IMR-90 (cell line): Measurements from ENCODE around the gene RMND5A. TPM values are rescaled to one million over a fixed set of nuclear protein-coding genes. Genes with fewer than 3 reads are reported as not detected.

Source experiments
- ATAC-seq: fragments of 200-7000 bp; cut with Tn5 transposase; 2 replicates; pipeline ENCODE4 v1.9.1; 2020; ENCODE audit warnings: low read depth, mild to moderate bottlenecking, moderate library complexity
- BruUV-seq: library from RNA; stranded (reverse); fragments of 400-500 nt; replicated peaks from 2 replicates; lab custom pipeline; 2021; lab: Mats Ljungman, UMichigan
- CTCF ChIA-PET: fragments of 300-600 bp; formaldehyde crosslinking; extraction: SDS; loops from one replicate; lab custom pipeline; 2021; ENCODE audit warnings: antibody characterized with exemption; lab: Yijun Ruan, JAX
- POLR2A ChIA-PET: fragments of 300-600 bp; sonication (Branson Sonifier 250); formaldehyde crosslinking; loops from one replicate; lab custom pipeline; 2022; ENCODE audit warnings: antibody characterized with exemption; ENCODE audit not compliant: unreplicated experiment; lab: Charles Lee
- DNase-seq: peaks from one replicate; pipeline ENCODE4 v3.0.0; 2013
- H2AFZ ChIP-seq: replicated peaks from 2 replicates; pipeline ENCODE3; 2013; ENCODE audit warnings: low read length, mild to moderate bottlenecking; ENCODE audit not compliant: poor library complexity
- H2AK5ac ChIP-seq: 2 replicates; pipeline ENCODE4 v1.6.1; 2013; ENCODE audit warnings: low read depth, low read length, inconsistent platforms
- H2AK9ac ChIP-seq: replicated peaks from 2 replicates; pipeline ENCODE3; 2013; ENCODE audit warnings: mild to moderate bottlenecking, low read depth, low read length, moderate library complexity; ENCODE audit not compliant: poor library complexity
- H2BK120ac ChIP-seq: 2 replicates; pipeline ENCODE4 v1.6.1; 2013; ENCODE audit warnings: low read depth, low read length, inconsistent platforms
- H2BK15ac ChIP-seq: 3 replicates; pipeline ENCODE4 v1.6.1; 2013; ENCODE audit warnings: low read depth, low read length, inconsistent platforms
- H2BK20ac ChIP-seq: 2 replicates; pipeline ENCODE4 v1.6.1; 2013; ENCODE audit warnings: low read depth, mild to moderate bottlenecking, inconsistent platforms, low read length, moderate library complexity
- H2BK5ac ChIP-seq: 2 replicates; pipeline ENCODE4 v1.6.1; 2013; ENCODE audit warnings: mild to moderate bottlenecking, low read depth, low read length, inconsistent platforms; ENCODE audit not compliant: poor library complexity, severe bottlenecking
- H3K14ac ChIP-seq: replicated peaks from 2 replicates; pipeline ENCODE4 v1.6.1; 2013; ENCODE audit warnings: low read depth, low read length, inconsistent platforms
- H3K18ac ChIP-seq: 2 replicates; pipeline ENCODE4 v1.6.1; 2013; ENCODE audit warnings: low read depth, low read length, control low read depth
- H3K23ac ChIP-seq: 2 replicates; pipeline ENCODE4 v1.6.1; 2013; ENCODE audit warnings: low read depth, low read length, inconsistent platforms
- H3K27ac ChIP-seq: 2 replicates; pipeline ENCODE4 v1.5.1; 2013; ENCODE audit warnings: mild to moderate bottlenecking, control low read depth, low read length; ENCODE audit not compliant: insufficient read depth
- H3K27me3 ChIP-seq: 2 replicates; pipeline ENCODE4 v1.6.1; 2013; ENCODE audit warnings: low read length; ENCODE audit not compliant: control insufficient read depth, insufficient read depth
- H3K36me3 ChIP-seq: 2 replicates; pipeline ENCODE4 v1.6.1; 2013; ENCODE audit warnings: low read length, mixed read lengths; ENCODE audit not compliant: control insufficient read depth, insufficient read depth
- H3K4ac ChIP-seq: 2 replicates; pipeline ENCODE4 v1.6.1; 2013; ENCODE audit warnings: low read depth, low read length, inconsistent platforms
- H3K4me1 ChIP-seq: 2 replicates; pipeline ENCODE4 v1.6.1; 2013; ENCODE audit warnings: low read length, mixed read lengths; ENCODE audit not compliant: control insufficient read depth, insufficient read depth
- H3K4me2 ChIP-seq: 2 replicates; pipeline ENCODE4 v1.6.1; 2013; ENCODE audit warnings: low read depth, mild to moderate bottlenecking, control low read depth, low read length, moderate library complexity
- H3K4me3 ChIP-seq: 2 replicates; pipeline ENCODE4 v1.5.1; 2013; ENCODE audit warnings: low read depth, mild to moderate bottlenecking, control low read depth, low read length, moderate library complexity; ENCODE audit not compliant: insufficient read depth
- H3K56ac ChIP-seq: 2 replicates; pipeline ENCODE4 v1.6.1; 2013; ENCODE audit warnings: low read length, inconsistent platforms; ENCODE audit not compliant: insufficient read depth; ENCODE audit errors: extremely low read depth
- H3K79me1 ChIP-seq, 2 experiments: 2 replicates each; pipeline ENCODE4 v1.6.1; 2013; ENCODE audit warnings: low read length in 2 of 2, inconsistent platforms in 1 of 2, low read depth in 1 of 2
- H3K9ac ChIP-seq: 2 replicates; pipeline ENCODE4 v1.6.1; 2013; ENCODE audit warnings: low read depth, low read length, control low read depth
- H3K9me1 ChIP-seq: 2 replicates; pipeline ENCODE4 v1.6.1; 2013; ENCODE audit warnings: low read length, inconsistent platforms; ENCODE audit not compliant: insufficient read depth
- H3K9me3 ChIP-seq: 2 replicates; pipeline ENCODE4 v1.6.1; 2013; ENCODE audit warnings: low read length; ENCODE audit not compliant: control insufficient read depth, insufficient read depth
- H4K20me1 ChIP-seq: 2 replicates; pipeline ENCODE4 v1.6.1; 2013; ENCODE audit warnings: low read length, inconsistent platforms; ENCODE audit not compliant: insufficient read depth
- H4K5ac ChIP-seq: 2 replicates; pipeline ENCODE4 v1.6.1; 2013; ENCODE audit warnings: mild to moderate bottlenecking, low read depth, low read length, control low read depth
- H4K8ac ChIP-seq, 2 experiments: 2 replicates each; pipeline ENCODE4 v1.6.1; 2013; ENCODE audit warnings: low read depth in 2 of 2, low read length in 2 of 2, control low read depth in 1 of 2, inconsistent platforms in 1 of 2
- H4K91ac ChIP-seq: 2 replicates; pipeline ENCODE4 v1.6.1; 2013; ENCODE audit warnings: low read depth, low read length, inconsistent platforms; ENCODE audit not compliant: insufficient read depth
- BHLHE40 ChIP-seq: fragments of 150-350 bp; IDR thresholded peaks from 2 replicates; pipeline ENCODE4 v1.6.1; 2016; ENCODE audit warnings: mild to moderate bottlenecking, low read depth, low read length
- CHD1 ChIP-seq: IDR thresholded peaks from 2 replicates; pipeline ENCODE4 v1.6.1; 2012; ENCODE audit warnings: low read depth, low read length, improper control_type of control experiment
- FOS ChIP-seq: fragments of 150-350 bp; IDR thresholded peaks from 2 replicates; pipeline ENCODE4 v1.6.1; 2016; ENCODE audit warnings: low read depth, low read length
- MAFK ChIP-seq: IDR thresholded peaks from 2 replicates; pipeline ENCODE4 v1.6.1; 2012; ENCODE audit warnings: low read depth, low read length, improper control_type of control experiment
- MXI1 ChIP-seq: IDR thresholded peaks from 2 replicates; pipeline ENCODE4 v1.6.1; 2012; ENCODE audit warnings: low read depth, mild to moderate bottlenecking, low read length, moderate library complexity, borderline replicate concordance
- POLR2A ChIP-seq: IDR thresholded peaks from 2 replicates; pipeline ENCODE4 v1.6.1; 2012; ENCODE audit warnings: mild to moderate bottlenecking, low read depth, low read length
- RCOR1 ChIP-seq: IDR thresholded peaks from 2 replicates; pipeline ENCODE4 v1.6.1; 2012; ENCODE audit warnings: mild to moderate bottlenecking, low read length, improper control_type of control experiment; ENCODE audit not compliant: insufficient replicate concordance
- whole genome bisulfite sequencing, 2 experiments: methylation state at CpG; one replicate each; pipeline versions ENCODE4 v1.1.5 to v1.1.7; 2013; ENCODE audit warnings: missing lambda C conversion rate in 2 of 2; ENCODE audit not compliant: insufficient read length in 1 of 2; ENCODE audit errors: extremely low coverage in 2 of 2; 5-methylcytosine and 5-hydroxymethylcytosine counted together
- dilution Hi-C: fragments of 300-500 bp; cut with HindIII; formaldehyde crosslinking; loops from one replicate; pipeline ENCODE4 v1.14.3; 2018; ENCODE audit warnings: low sequenced_read_pairs; ENCODE audit not compliant: unreplicated experiment
- in situ Hi-C: fragments of 300-500 bp; cut with MboI; formaldehyde crosslinking; loops from 3 replicates; pipeline ENCODE4 v1.14.3; 2019; ENCODE audit warnings: low sequenced_read_pairs, inconsistent platforms, mixed read lengths
- intact Hi-C: fragments of 100-400 bp; cut with micrococcal nuclease; formaldehyde crosslinking; loops from 2 replicates; pipeline ENCODE4 v1.10.0; 2022
- polyA plus RNA-seq, 3 experiments: library from polyadenylated mRNA; depleted of rRNA; stranded (reverse); fragments of >200 nt; gene quantifications; 2 replicates each; pipeline ENCODE4 v1.2.3, GENCODE V29; 2012; ENCODE audit warnings: low replicate concordance in 1 of 3
- total RNA-seq: library from RNA; depleted of rRNA; stranded (reverse); fragments of >200 nt; gene quantifications from 2 replicates; pipeline ENCODE4 v1.2.3, GENCODE V29; 2012
- TF ChIP-seq, protein P1 (sequence below): fragments of 150-350 bp; IDR thresholded peaks from 2 replicates; pipeline ENCODE4 v1.6.1; 2017; ENCODE audit warnings: mild to moderate bottlenecking, antibody characterized with exemption, low read length, low read depth

Gene RMND5A
- total and polyA plus RNA-seq, 2 of the 4 experiments (the other 2 are of a cell fraction) = 5.1 to 16.0 TPM

DNA sequence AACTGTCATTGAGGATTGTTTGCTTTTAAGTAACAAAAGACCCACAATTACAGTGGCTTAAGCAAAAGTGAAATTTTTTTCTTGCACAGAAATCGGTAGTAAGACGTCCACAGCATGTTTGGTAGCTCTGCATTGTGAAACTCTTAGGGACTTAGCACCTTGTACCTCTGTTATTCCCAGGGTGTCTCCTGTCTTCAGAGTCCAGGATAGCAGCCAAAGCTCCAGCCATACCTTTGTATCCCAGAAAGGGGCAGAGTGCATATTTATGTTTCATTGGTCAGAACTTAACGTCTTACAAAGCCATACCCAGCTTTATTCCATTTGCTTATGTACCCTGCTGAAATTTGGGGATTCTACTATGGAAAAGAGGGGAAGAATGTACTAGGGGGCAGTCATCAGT is 32.8 kb downstream of the RMND5A start:
- no peak overlapping the region for H4K8ac ChIP-seq
- H2AFZ ChIP-seq = no peak overlapping the region
- H3K14ac ChIP-seq = no peak overlapping the region
- H2AK9ac ChIP-seq = no peak overlapping the region
- no peak overlapping the region for H3K18ac ChIP-seq
- no peaks in the 10 kb centered on the region for H3K9me1 ChIP-seq
- no peak overlapping the region for H3K56ac ChIP-seq
- ChIA-PET POLR2A (no interaction called here), CTCF (interaction anchor here (0.6 to 2.0 kb wide), 2 partner anchors 12 to 56 kb away, joined by 6 to 14 read pairs; no protein-coding TSS in a partner anchor)
- no peak overlapping the region for H3K27ac ChIP-seq
- in situ Hi-C loops = no loop called here
- H3K27me3 ChIP-seq = no peaks in the 10 kb centered on the region
- dilution Hi-C loops = no loop called here
- H3K4me2 ChIP-seq = no peak overlapping the region
- no peaks in the 10 kb centered on the region; the same call in 1 of the 2 replicates for H3K9me3 ChIP-seq
- H3K9ac ChIP-seq = no peak overlapping the region
- H2AK5ac ChIP-seq = no peak overlapping the region
- H3K4me1 ChIP-seq = no peaks in the 10 kb centered on the region
- no peak overlapping the region for H2BK120ac ChIP-seq
- no peak for TF ChIP-seq FOS
- TF ChIP-seq MAFK = no peak
- no peak for TF ChIP-seq MXI1
- no peak for TF ChIP-seq RCOR1
- TF ChIP-seq BHLHE40 = no peak
- no peak for TF ChIP-seq CHD1
- TF ChIP-seq POLR2A = no peak
- TF ChIP-seq, protein P1, sequence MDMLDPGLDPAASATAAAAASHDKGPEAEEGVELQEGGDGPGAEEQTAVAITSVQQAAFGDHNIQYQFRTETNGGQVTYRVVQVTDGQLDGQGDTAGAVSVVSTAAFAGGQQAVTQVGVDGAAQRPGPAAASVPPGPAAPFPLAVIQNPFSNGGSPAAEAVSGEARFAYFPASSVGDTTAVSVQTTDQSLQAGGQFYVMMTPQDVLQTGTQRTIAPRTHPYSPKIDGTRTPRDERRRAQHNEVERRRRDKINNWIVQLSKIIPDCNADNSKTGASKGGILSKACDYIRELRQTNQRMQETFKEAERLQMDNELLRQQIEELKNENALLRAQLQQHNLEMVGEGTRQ = no peak
- H3K4me3 ChIP-seq = no peak overlapping the region
- WGBS, 2 experiments = 90% methylated on average over 2 of the region's 3 CpGs; no CpG with 5 or more reads in 1 of the 2 experiments
- H2BK15ac ChIP-seq = no peak overlapping the region
- DNase-seq (no peak), ATAC-seq (no peak)
- H4K91ac ChIP-seq = no peak overlapping the region
- peaks cover 3% of the 10 kb centered on the region in 2 experiments; a peak in 2 of 4 replicates for H3K79me1 ChIP-seq
- H2BK5ac ChIP-seq = no peak overlapping the region
- H3K36me3 ChIP-seq = peaks cover 3% of the 10 kb centered on the region; the same call in 1 of the 2 replicates
- no peaks in the 10 kb centered on the region; the same call in 1 of the 2 replicates for H4K20me1 ChIP-seq
- no peak overlapping the region for H3K4ac ChIP-seq
- no peak overlapping the region for H4K5ac ChIP-seq
- no peak overlapping the region for H2BK20ac ChIP-seq
- no peak overlapping the region for H3K23ac ChIP-seq
- no TSS peak for BruUV-seq
- intact Hi-C loops = no loop called here
